Measurements from ENCODE around the gene SLC2A5. TPM values are rescaled to one million over a fixed set of nuclear protein-coding genes. Genes with fewer than 3 reads are reported as not detected.

Gene SLC2A5
- total and polyA plus RNA-seq, 9 of the 15 experiments (the other 6 are each of a cell fraction or from before 2014, with no cell fraction given): 0.08 TPM; not detected in 8

DNA sequence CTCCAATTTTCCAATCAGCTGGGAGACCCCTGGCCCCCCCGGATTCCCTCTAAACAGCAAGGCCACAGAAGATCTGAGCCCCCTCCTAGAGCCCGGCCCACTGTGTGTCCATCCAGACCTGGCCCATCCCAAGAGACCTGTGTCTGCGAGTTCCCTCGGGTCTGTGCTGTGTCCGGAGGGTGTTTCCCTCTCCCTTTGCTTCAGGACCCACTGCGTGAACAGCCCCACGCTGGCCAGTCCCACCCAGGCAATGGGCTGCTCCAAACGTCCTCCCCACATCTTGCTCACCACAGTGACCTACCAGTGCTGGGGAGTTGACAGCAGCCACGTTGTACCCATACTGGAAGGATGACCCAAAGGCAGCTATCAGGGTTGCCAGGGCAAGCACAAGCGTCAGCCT is 11.6 kb downstream of the SLC2A5 start:
- ChIA-PET CTCF (ENCODE audit: low intra/inter-chr PET ratio) (no interaction called here), POLR2A (interaction anchor here (0.6 to 1.7 kb wide), 3 partner anchors 9 to 17 kb away, joined by 3 to 8 read pairs (median 5); no protein-coding TSS in a partner anchor)
- under 1% methylated on average over 10 of the region's 10 CpGs for WGBS (ENCODE audit: insufficient coverage, low coverage, missing lambda C conversion rate)
- BruUV-seq (replicated peaks): no TSS peak
- no peaks in the 10 kb centered on the region for H3K9me3 ChIP-seq (replicated peaks; ENCODE audit: control insufficient read depth, insufficient read depth, low read depth, low read length)
- DNase-seq (ENCODE audit: extremely low read depth in 1 of 4, low spot score in 3 of 4) (peak in 2 of 4 experiments; percentile 4 to 6), ATAC-seq (no peak), FAIRE-seq (no peak)
- no peak for TF ChIP-seq POLR2H (tag; IDR thresholded peaks at IDR 0.05; ENCODE audit: low read depth)
- TF ChIP-seq, protein P1, sequence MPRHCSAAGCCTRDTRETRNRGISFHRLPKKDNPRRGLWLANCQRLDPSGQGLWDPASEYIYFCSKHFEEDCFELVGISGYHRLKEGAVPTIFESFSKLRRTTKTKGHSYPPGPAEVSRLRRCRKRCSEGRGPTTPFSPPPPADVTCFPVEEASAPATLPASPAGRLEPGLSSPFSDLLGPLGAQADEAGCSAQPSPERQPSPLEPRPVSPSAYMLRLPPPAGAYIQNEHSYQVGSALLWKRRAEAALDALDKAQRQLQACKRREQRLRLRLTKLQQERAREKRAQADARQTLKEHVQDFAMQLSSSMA (CRISPR knock-in tag; IDR thresholded peaks at IDR 0.05): no peak
- no peak for TF ChIP-seq RNF2 (IDR thresholded peaks at IDR 0.05)
- TF ChIP-seq, protein P2, sequence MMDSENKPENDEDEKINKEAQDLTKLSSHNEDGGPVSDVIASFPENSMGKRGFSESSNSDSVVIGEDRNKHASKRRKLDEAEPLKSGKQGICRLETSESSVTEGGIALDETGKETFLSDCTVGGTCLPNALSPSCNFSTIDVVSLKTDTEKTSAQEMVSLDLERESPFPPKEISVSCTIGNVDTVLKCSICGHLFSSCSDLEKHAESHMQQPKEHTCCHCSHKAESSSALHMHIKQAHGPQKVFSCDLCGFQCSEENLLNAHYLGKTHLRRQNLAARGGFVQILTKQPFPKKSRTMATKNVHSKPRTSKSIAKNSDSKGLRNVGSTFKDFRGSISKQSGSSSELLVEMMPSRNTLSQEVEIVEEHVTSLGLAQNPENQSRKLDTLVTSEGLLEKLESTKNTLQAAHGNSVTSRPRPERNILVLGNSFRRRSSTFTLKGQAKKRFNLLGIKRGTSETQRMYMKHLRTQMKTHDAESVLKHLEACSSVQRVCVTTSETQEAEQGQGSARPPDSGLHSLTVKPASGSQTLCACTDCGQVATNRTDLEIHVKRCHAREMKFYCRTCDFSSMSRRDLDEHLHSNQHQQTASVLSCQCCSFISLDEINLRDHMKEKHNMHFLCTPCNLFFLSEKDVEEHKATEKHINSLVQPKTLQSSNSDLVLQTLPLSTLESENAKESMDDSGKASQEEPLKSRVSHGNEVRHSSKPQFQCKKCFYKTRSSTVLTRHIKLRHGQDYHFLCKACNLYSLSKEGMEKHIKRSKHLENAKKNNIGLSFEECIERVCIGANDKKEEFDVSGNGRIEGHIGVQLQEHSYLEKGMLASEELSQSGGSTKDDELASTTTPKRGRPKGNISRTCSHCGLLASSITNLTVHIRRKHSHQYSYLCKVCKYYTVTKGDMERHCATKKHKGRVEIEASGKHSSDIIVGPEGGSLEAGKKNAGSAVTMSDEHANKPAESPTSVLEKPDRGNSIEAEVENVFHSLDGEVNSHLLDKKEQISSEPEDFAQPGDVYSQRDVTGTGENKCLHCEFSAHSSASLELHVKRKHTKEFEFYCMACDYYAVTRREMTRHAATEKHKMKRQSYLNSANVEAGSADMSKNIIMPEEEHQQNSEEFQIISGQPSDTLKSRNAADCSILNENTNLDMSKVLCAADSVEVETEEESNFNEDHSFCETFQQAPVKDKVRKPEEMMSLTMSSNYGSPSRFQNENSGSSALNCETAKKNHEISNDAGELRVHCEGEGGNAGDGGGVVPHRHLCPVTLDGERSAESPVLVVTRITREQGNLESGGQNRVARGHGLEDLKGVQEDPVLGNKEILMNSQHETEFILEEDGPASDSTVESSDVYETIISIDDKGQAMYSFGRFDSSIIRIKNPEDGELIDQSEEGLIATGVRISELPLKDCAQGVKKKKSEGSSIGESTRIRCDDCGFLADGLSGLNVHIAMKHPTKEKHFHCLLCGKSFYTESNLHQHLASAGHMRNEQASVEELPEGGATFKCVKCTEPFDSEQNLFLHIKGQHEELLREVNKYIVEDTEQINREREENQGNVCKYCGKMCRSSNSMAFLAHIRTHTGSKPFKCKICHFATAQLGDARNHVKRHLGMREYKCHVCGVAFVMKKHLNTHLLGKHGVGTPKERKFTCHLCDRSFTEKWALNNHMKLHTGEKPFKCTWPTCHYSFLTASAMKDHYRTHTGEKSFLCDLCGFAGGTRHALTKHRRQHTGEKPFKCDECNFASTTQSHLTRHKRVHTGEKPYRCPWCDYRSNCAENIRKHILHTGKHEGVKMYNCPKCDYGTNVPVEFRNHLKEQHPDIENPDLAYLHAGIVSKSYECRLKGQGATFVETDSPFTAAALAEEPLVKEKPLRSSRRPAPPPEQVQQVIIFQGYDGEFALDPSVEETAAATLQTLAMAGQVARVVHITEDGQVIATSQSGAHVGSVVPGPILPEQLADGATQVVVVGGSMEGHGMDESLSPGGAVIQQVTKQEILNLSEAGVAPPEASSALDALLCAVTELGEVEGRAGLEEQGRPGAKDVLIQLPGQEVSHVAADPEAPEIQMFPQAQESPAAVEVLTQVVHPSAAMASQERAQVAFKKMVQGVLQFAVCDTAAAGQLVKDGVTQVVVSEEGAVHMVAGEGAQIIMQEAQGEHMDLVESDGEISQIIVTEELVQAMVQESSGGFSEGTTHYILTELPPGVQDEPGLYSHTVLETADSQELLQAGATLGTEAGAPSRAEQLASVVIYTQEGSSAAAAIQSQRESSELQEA (IDR thresholded peaks at IDR 0.05; ENCODE audit: low read depth): no peak
- TF ChIP-seq, protein P3, sequence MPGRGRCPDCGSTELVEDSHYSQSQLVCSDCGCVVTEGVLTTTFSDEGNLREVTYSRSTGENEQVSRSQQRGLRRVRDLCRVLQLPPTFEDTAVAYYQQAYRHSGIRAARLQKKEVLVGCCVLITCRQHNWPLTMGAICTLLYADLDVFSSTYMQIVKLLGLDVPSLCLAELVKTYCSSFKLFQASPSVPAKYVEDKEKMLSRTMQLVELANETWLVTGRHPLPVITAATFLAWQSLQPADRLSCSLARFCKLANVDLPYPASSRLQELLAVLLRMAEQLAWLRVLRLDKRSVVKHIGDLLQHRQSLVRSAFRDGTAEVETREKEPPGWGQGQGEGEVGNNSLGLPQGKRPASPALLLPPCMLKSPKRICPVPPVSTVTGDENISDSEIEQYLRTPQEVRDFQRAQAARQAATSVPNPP (IDR thresholded peaks at IDR 0.05; ENCODE audit: borderline replicate concordance, insufficient read depth, insufficient read length): no peak
- TF ChIP-seq NCOA4 (IDR thresholded peaks at IDR 0.05; ENCODE audit: partially characterized antibody): no peak
- no peak for TF ChIP-seq CREB1 (IDR thresholded peaks at IDR 0.05)
- no peak for TF ChIP-seq CREB1 (CRISPR knock-in tag; IDR thresholded peaks at IDR 0.05)
- no peak for TF ChIP-seq ETV5 (CRISPR knock-in tag; IDR thresholded peaks at IDR 0.05; ENCODE audit: low read depth)
- TF ChIP-seq MEF2D (tag; conservative IDR thresholded peaks at IDR 0.05; ENCODE audit: low read depth): no peak
- no peak overlapping the region for H3K27ac ChIP-seq (ENCODE audit: extremely low read depth, low read depth, low read length)
- H4K20me1 ChIP-seq (replicated peaks; ENCODE audit: control insufficient read depth, insufficient read depth, low read length): peaks cover 5% of the 10 kb centered on the region; the same call in 1 of the 2 replicates
- no peaks in the 10 kb centered on the region for H3K36me3 ChIP-seq (ENCODE audit: control insufficient read depth, insufficient read depth, low read length)
- no peaks in the 10 kb centered on the region for H3K79me2 ChIP-seq (ENCODE audit: control insufficient read depth, insufficient read depth, low read length)
- in situ Hi-C loops (cut with MboI): no loop called here
- H3K9me1 ChIP-seq (ENCODE audit: control insufficient read depth, insufficient read depth, low read length): no peaks in the 10 kb centered on the region
- H3K4me2 ChIP-seq (ENCODE audit: insufficient read depth, low read length): no peak overlapping the region
- no peak overlapping the region for H3K4me3 ChIP-seq
- no peaks in the 10 kb centered on the region for H3K4me1 ChIP-seq (replicated peaks in 1 of 2; ENCODE audit: control insufficient read depth in 2 of 2, insufficient read depth in 2 of 2, low read length in 2 of 2)
- 0 out of 4 replicates have a peak overlapping the region, but pooled peaks of 1 of the 2 experiments have one; percentile 7 for H3K9ac ChIP-seq (ENCODE audit: insufficient read depth in 1 of 2, low read depth in 2 of 2, low read length in 2 of 2)
- no peak overlapping the region for H2AFZ ChIP-seq (ENCODE audit: low read depth, low read length)
- intact Hi-C loops (cut with micrococcal nuclease): no loop called here
- peaks cover 12 to 35% of the 10 kb centered on the region in 2 experiments for H3K27me3 ChIP-seq (ENCODE audit: control insufficient read depth in 2 of 2, insufficient read depth in 2 of 2, low read length in 2 of 2)
